Measurements from ENCODE around the gene PTPRJ.

The PTPRJ gene

GRCh38 chr11:48094643-48095339, 114.4 kb downstream of the PTPRJ start:
- no peak for DNase-seq (ENCODE audit: low read depth in 2 of 2)

GRCh38 chr11:48095779-48096470, 115.6 kb downstream of the PTPRJ start:
- no peak for DNase-seq (ENCODE audit: low read depth in 2 of 2)

GRCh38 chr11:48096588-48097525, 116.5 kb downstream of the PTPRJ start:
- no peak for DNase-seq (ENCODE audit: low read depth in 2 of 2)

- DNase-seq (ENCODE audit: low read depth in 2 of 2), result no peak
Measured at GRCh38 chr11:48098024-48098423, 117.7 kb downstream of the PTPRJ start.

- no peak for DNase-seq (ENCODE audit: low read depth in 2 of 2)
Measured at GRCh38 chr11:48099916-48100446, 119.6 kb downstream of the PTPRJ start.

- no peak for DNase-seq (ENCODE audit: low read depth in 2 of 2)
Measured at GRCh38 chr11:48101044-48101733, 120.8 kb downstream of the PTPRJ start.

- DNase-seq (ENCODE audit: low read depth in 2 of 2), result no peak
Measured at GRCh38 chr11:48101958-48102357, 121.6 kb downstream of the PTPRJ start.

GRCh38 chr11:48103621-48104567, 123.5 kb downstream of the PTPRJ start:
- no peak for DNase-seq (ENCODE audit: low read depth in 2 of 2)

- no peak for DNase-seq (ENCODE audit: low read depth in 2 of 2)
Measured at GRCh38 chr11:48104568-48104924, 124.2 kb downstream of the PTPRJ start.

GRCh38 chr11:48105096-48105990, 125.0 kb downstream of the PTPRJ start:
- no peak for DNase-seq (ENCODE audit: low read depth in 2 of 2)

GRCh38 chr11:48106166-48106565, 125.8 kb downstream of the PTPRJ start:
- DNase-seq (ENCODE audit: low read depth in 2 of 2), result no peak

- peak; percentile 34 to 52 for DNase-seq (ENCODE audit: low read depth in 2 of 2)
Measured at GRCh38 chr11:48107188-48107704, 126.9 kb downstream of the PTPRJ start.

- DNase-seq (ENCODE audit: low read depth in 2 of 2), result no peak
Measured at GRCh38 chr11:48108231-48109045, 128.1 kb downstream of the PTPRJ start.

- no peak for DNase-seq (ENCODE audit: low read depth in 2 of 2)
Measured at GRCh38 chr11:48109046-48109666, 128.8 kb downstream of the PTPRJ start.

GRCh38 chr11:48110509-48110766, 130.1 kb downstream of the PTPRJ start:
- DNase-seq (ENCODE audit: low read depth in 2 of 2), result no peak

- no peak for DNase-seq (ENCODE audit: low read depth in 2 of 2)
Measured at GRCh38 chr11:48111891-48112290, 131.5 kb downstream of the PTPRJ start.

GRCh38 chr11:48114740-48115139, 134.4 kb downstream of the PTPRJ start:
- DNase-seq (ENCODE audit: low read depth in 2 of 2), result no peak

Data from stimulated activated CD4-positive, alpha-beta T cell treated with anti-CD3 and anti-CD28 coated beads, Interleukin-4, amount 100 ng/mL, for 48 hours (primary cell).